Measurements from ENCODE around the gene CFAP20.
"Not testable (repeated sequence)": the region's sequence is repeated elsewhere in the genome, so short reads cannot be mapped to it uniquely, and the experiment has no call there.

CFAP20 gene

DNA sequence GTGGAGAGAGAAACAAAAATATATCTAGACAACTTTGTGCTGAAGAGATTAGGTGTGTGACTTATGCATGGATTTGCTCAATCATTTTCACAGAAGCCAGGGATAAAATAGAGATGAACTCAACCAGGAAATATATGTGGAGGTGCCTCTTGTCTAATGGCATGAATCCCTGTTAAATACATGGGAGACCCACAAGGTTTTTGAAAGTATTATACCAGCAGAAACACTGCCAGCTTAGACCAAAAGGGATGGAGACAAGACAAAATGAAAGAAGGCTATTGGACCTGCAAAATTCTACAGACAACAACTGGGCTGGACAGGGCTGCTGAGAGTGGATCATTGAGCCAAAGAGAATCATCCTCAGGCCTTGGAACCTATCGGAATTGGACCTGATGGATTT is 52.7 kb downstream of the CFAP20 start:
- Histone ChIP-seq H3K9ac (ENCODE audit: low read depth, low read length) (no peak overlapping the region), H3K9me3 (ENCODE audit: control insufficient read depth, insufficient read depth, low read length) (peaks cover 6% of the 10 kb centered on the region; the same call in 1 of the 2 replicates), H3K36me3 (ENCODE audit: insufficient read depth, low read length) (no peaks in the 10 kb centered on the region), H3K4me1 (ENCODE audit: insufficient read depth, low read length) (no peaks in the 10 kb centered on the region)

DNA sequence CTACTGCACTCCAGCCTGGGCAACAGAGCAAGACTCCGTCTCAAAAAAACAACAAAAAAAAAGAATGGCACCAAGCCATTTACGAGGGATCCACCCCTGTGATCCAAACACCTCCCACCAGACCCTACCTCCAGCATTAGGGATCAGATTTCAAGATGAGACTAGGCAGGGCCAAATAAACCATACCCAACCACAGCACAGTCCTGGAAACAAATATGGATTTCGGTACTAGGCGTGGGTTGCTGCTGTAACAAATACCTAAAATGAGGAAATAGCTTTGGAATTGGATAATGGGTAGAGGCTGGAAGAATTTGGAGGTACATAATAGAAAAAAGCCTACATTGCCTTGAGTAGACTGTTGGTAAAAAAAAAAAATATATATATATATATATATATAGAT is 54.5 kb downstream of the CFAP20 start:
- Histone ChIP-seq H3K9me3 (ENCODE audit: control insufficient read depth, insufficient read depth, low read length) (peaks cover 6% of the 10 kb centered on the region; the same call in 1 of the 2 replicates), H3K4me1 (ENCODE audit: insufficient read depth, low read length) (no peaks in the 10 kb centered on the region), H3K36me3 (ENCODE audit: insufficient read depth, low read length) (no peaks in the 10 kb centered on the region), H3K9ac (ENCODE audit: low read depth, low read length) (no peak overlapping the region)

GRCh38 chr16:58073086-58073485 is 56.1 kb downstream of the CFAP20 start:
- not testable (repeated sequence) for H3K9ac ChIP-seq (ENCODE audit: low read depth, low read length); H3K36me3 ChIP-seq (ENCODE audit: insufficient read depth, low read length); H3K9me3 ChIP-seq (ENCODE audit: control insufficient read depth, insufficient read depth, low read length); H3K4me1 ChIP-seq (ENCODE audit: insufficient read depth, low read length)

GRCh38 chr16:58072134-58072533 is 57.0 kb downstream of the CFAP20 start:
- H3K36me3 ChIP-seq (ENCODE audit: insufficient read depth, low read length); H3K4me1 ChIP-seq (ENCODE audit: insufficient read depth, low read length); H3K9ac ChIP-seq (ENCODE audit: low read depth, low read length): not testable (repeated sequence)

GRCh38 chr16:58070585-58070984 is 58.6 kb downstream of the CFAP20 start:
- H3K36me3 ChIP-seq (ENCODE audit: insufficient read depth, low read length): no peaks in the 10 kb centered on the region
- no peak overlapping the region for H3K9ac ChIP-seq (ENCODE audit: low read depth, low read length)
- no peaks in the 10 kb centered on the region for H3K9me3 ChIP-seq (ENCODE audit: control insufficient read depth, insufficient read depth, low read length)
- H3K4me1 ChIP-seq (ENCODE audit: insufficient read depth, low read length): no peaks in the 10 kb centered on the region

More at GRCh38 chr16:58072134-58072533, 57.0 kb downstream of the CFAP20 start:
- not testable (repeated sequence) for H3K9me3 ChIP-seq (ENCODE audit: control insufficient read depth, insufficient read depth, low read length)

All from ES-I3 (cell line).